H1 (cell line): ENCODE data around the gene CACNA1C. TPM values are rescaled to one million over a fixed set of nuclear protein-coding genes. Genes with fewer than 3 reads are reported as not detected.

Experiments used
- EGR1 ChIP-seq: IDR thresholded peaks from 2 replicates; pipeline ENCODE4 v1.6.1; 2011; ENCODE audit warnings: low read depth, low read length, borderline replicate concordance
- HDAC2 ChIP-seq, 2 experiments: fragments of 300-600 bp in 1 of 2; sonication (generic) in 1 of 2; IDR thresholded peaks; 2 replicates each; pipeline ENCODE4 v1.6.1; 2011 to 2012; ENCODE audit warnings: low read depth in 2 of 2, low read length in 2 of 2, mild to moderate bottlenecking in 2 of 2, moderate library complexity in 2 of 2, borderline replicate concordance in 1 of 2, inconsistent platforms in 1 of 2
- polyA plus RNA-seq, 7 experiments: library from polyadenylated mRNA; depleted of rRNA in 3 of 7; stranded (reverse) in 5 of 7; unstranded in 2 of 7; fragments of >200 nt in 5 of 7; fragments of 200-250 nt in 2 of 7; gene quantifications; 1 replicate in 5 of 7; 2 replicates in 1 of 7; 4 replicates in 1 of 7; pipeline versions ENCODE4 v1.2.1 to v1.2.3, GENCODE V29; 2011 to 2013; ENCODE audit warnings: missing spikeins in 2 of 7, mixed read lengths in 2 of 7
- total RNA-seq: library from RNA; stranded (reverse); fragmentation: NEBNext Ultra II Directional; extraction: Animal tissue kit (Norgen Biotek cat#: 25700); gene quantifications from 2 replicates; pipeline ENCODE4 v1.2.1, GENCODE V29; 2021

The CACNA1C gene
- total and polyA plus RNA-seq, 2 of the 8 experiments (the other 6 are each of a cell fraction or from before 2014, with no cell fraction given), result 1.3 TPM

DNA sequence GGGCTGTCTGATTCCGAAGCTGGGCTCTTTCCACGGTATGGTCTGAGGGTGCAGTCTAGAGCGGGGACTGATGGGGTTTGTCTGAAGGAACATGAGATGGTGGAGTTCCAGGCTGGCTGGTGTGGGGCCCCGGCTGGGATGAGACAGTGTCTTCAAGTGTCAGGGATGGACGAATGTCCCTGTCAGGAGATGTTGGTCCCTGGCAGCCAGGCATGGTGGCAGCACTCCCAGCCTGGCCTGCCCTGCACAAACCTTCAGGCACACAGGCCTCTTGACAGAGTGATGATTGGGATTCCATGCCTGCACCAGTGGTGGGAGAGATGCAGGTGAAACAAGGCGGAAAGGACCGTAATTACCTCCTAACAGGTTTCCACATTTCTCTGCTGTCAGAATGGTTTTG is 221.9 kb downstream of the CACNA1C start (continued):
- TF ChIP-seq HDAC2 (IDR thresholded peaks at IDR 0.05; ENCODE audit: borderline replicate concordance in 1 of 2, low read depth in 2 of 2, low read length in 2 of 2) (no peak), EGR1 (no peak)
